ENCODE data around the gene PRSS35.
"Not testable (repeated sequence)": the region's sequence is repeated elsewhere in the genome, so short reads cannot be mapped to it uniquely, and the experiment has no call there.

The PRSS35 gene

DNA sequence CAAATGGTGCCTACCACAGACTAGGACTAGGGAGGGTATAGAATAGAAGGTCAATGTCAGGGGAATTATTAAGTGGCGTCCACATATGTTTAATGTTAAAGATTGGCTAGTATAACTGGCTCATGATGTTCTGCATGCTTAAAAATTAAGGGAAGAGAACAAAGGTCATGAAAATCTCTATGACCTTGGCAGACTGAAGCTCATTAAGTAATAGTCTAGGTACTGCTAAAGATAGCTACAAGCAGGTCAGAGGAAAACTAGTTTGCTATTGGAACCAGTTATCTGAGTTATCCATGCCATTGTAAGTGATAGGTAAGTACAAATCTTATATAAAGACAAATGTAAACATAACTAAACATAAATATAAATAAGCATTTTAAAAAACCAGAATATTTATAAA is 32.9 kb upstream of the PRSS35 start:
- no peak overlapping the region for H3K27ac ChIP-seq (ENCODE audit: low read length)
- H3K9me3 ChIP-seq (replicated peaks; ENCODE audit: insufficient read depth, low read length): no peaks in the 10 kb centered on the region
- no peaks in the 10 kb centered on the region for H3K79me2 ChIP-seq (ENCODE audit: low read length)
- no peaks in the 10 kb centered on the region for H3K36me3 ChIP-seq (replicated peaks; ENCODE audit: insufficient read depth, low read length)
- no peak overlapping the region for H2AFZ ChIP-seq (ENCODE audit: low read length)
- H3K4me3 ChIP-seq (ENCODE audit: low read length): no peak overlapping the region
- no peaks in the 10 kb centered on the region for H3K27me3 ChIP-seq (replicated peaks; ENCODE audit: insufficient read depth, low read length)
- no peaks in the 10 kb centered on the region for H3K4me1 ChIP-seq (ENCODE audit: low read length)
- H4K20me1 ChIP-seq (ENCODE audit: insufficient read depth, low read length): no peaks in the 10 kb centered on the region
- TF ChIP-seq, protein P1, sequence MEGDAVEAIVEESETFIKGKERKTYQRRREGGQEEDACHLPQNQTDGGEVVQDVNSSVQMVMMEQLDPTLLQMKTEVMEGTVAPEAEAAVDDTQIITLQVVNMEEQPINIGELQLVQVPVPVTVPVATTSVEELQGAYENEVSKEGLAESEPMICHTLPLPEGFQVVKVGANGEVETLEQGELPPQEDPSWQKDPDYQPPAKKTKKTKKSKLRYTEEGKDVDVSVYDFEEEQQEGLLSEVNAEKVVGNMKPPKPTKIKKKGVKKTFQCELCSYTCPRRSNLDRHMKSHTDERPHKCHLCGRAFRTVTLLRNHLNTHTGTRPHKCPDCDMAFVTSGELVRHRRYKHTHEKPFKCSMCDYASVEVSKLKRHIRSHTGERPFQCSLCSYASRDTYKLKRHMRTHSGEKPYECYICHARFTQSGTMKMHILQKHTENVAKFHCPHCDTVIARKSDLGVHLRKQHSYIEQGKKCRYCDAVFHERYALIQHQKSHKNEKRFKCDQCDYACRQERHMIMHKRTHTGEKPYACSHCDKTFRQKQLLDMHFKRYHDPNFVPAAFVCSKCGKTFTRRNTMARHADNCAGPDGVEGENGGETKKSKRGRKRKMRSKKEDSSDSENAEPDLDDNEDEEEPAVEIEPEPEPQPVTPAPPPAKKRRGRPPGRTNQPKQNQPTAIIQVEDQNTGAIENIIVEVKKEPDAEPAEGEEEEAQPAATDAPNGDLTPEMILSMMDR (IDR thresholded peaks at IDR 0.05; ENCODE audit: low read length): no peak
- TF ChIP-seq EZH2phosphoT487 (IDR thresholded peaks at IDR 0.05; ENCODE audit: low read length) (no peak), EZH2 (optimal IDR thresholded peaks at IDR 0.05; ENCODE audit: low read depth, low read length) (no peak)
- no peaks in the 10 kb centered on the region for H3K9me2 ChIP-seq (replicated peaks; ENCODE audit: insufficient read depth, low read length)
- H3F3A ChIP-seq (ENCODE audit: insufficient read depth, low read length): no peaks in the 10 kb centered on the region
- no peak for DNase-seq
- no peak overlapping the region for H3K4me2 ChIP-seq (ENCODE audit: low read depth, low read length)
- no peak overlapping the region for H3K9ac ChIP-seq (ENCODE audit: low read length)

DNA sequence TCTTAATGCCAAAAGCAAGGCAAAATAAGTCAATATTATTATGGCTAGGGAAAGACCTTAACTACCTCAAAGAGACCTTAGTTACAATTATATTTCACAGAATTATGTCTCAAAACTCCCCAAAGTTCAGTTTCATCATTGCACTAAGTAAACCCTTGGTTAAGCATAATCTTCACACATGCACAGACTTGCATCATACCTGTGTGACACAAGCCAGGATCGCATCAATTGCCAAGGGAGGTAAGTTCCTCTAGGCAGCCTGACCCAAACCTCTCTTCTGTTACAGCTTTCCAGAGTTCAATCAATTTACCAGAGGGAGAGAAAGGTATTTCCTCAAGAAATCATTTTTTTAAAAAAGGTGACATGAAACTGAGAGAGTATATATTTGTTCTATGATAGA is 31.9 kb upstream of the PRSS35 start:
- Histone ChIP-seq H3K4me3 (ENCODE audit: low read length) (no peak overlapping the region), H3K9ac (ENCODE audit: low read length) (no peak overlapping the region), H3F3A (ENCODE audit: insufficient read depth, low read length) (no peaks in the 10 kb centered on the region), H4K20me1 (ENCODE audit: insufficient read depth, low read length) (no peaks in the 10 kb centered on the region), H3K27me3 (replicated peaks; ENCODE audit: insufficient read depth, low read length) (no peaks in the 10 kb centered on the region), H3K9me2 (replicated peaks; ENCODE audit: insufficient read depth, low read length) (no peaks in the 10 kb centered on the region), H3K9me3 (replicated peaks; ENCODE audit: insufficient read depth, low read length) (no peaks in the 10 kb centered on the region), H3K27ac (ENCODE audit: low read length) (no peak overlapping the region), H3K4me1 (ENCODE audit: low read length) (no peaks in the 10 kb centered on the region), H3K36me3 (replicated peaks; ENCODE audit: insufficient read depth, low read length) (no peaks in the 10 kb centered on the region), H2AFZ (ENCODE audit: low read length) (no peak overlapping the region), H3K79me2 (ENCODE audit: low read length) (no peaks in the 10 kb centered on the region), H3K4me2 (ENCODE audit: low read depth, low read length) (no peak overlapping the region)
- no peak for TF ChIP-seq EZH2phosphoT487 (IDR thresholded peaks at IDR 0.05; ENCODE audit: low read length)
- no peak for TF ChIP-seq EZH2 (optimal IDR thresholded peaks at IDR 0.05; ENCODE audit: low read depth, low read length)
- TF ChIP-seq, protein P1 (IDR thresholded peaks at IDR 0.05; ENCODE audit: low read length): no peak
- DNase-seq: no peak

DNA sequence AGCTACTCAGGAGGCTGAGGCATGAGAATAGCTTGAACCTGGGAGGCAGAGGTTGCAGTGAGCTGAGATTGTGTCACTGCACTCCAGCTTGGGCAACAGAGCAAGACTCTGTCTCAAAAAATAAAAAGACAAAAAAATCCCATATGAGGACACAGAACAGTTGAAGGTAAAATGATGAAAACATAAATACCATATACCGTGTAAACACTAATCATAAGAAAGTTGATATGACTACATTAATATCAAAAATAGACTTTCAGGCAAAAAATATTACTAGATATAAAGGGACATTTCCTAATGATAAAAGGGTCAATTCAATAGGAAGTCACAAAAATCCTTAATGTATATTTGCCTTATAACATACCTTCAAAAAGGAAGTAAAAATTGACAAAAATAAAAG is 30.4 kb upstream of the PRSS35 start:
- not testable (repeated sequence) for H3K4me1 ChIP-seq (ENCODE audit: low read length); H3K9me3 ChIP-seq (replicated peaks; ENCODE audit: insufficient read depth, low read length); DNase-seq; H3K27me3 ChIP-seq (replicated peaks; ENCODE audit: insufficient read depth, low read length); H2AFZ ChIP-seq (ENCODE audit: low read length); H3K36me3 ChIP-seq (replicated peaks; ENCODE audit: insufficient read depth, low read length); H3K9me2 ChIP-seq (replicated peaks; ENCODE audit: insufficient read depth, low read length); H3K4me2 ChIP-seq (ENCODE audit: low read depth, low read length); H3K27ac ChIP-seq (ENCODE audit: low read length); H3F3A ChIP-seq (ENCODE audit: insufficient read depth, low read length); H4K20me1 ChIP-seq (ENCODE audit: insufficient read depth, low read length); H3K4me3 ChIP-seq (ENCODE audit: low read length); H3K79me2 ChIP-seq (ENCODE audit: low read length); H3K9ac ChIP-seq (ENCODE audit: low read length)

DNA sequence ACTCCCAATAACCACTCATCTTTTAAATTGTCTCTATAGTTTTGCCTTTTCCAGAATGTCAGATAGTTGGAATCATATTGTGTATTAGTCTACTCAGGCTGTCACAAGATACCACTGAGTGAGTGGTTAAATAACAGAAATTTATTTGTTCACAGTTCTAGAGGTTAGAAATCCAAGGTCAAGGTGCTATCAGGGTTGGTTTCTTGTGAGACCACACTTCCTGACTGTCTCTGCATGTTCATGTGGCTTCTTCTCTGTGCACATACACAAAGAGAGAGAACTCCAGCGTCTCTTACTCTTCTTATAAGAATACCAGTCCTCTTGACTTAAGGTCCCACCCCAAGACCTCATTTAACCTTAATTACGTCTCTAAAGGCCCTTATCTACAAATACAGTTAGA is 23.9 kb upstream of the PRSS35 start:
- Histone ChIP-seq H3F3A (ENCODE audit: insufficient read depth, low read length) (no peaks in the 10 kb centered on the region), H3K9me3 (replicated peaks; ENCODE audit: insufficient read depth, low read length) (no peaks in the 10 kb centered on the region), H3K36me3 (replicated peaks; ENCODE audit: insufficient read depth, low read length) (no peaks in the 10 kb centered on the region)

More for the DNA sequence above, 23.9 kb upstream of the PRSS35 start:
- Histone ChIP-seq H2AFZ (ENCODE audit: low read length) (no peak overlapping the region), H3K9me2 (replicated peaks; ENCODE audit: insufficient read depth, low read length) (no peaks in the 10 kb centered on the region), H3K27ac (ENCODE audit: low read length) (no peak overlapping the region), H3K4me2 (ENCODE audit: low read depth, low read length) (no peak overlapping the region), H3K9ac (ENCODE audit: low read length) (no peak overlapping the region), H3K79me2 (ENCODE audit: low read length) (no peaks in the 10 kb centered on the region), H3K4me1 (ENCODE audit: low read length) (no peaks in the 10 kb centered on the region), H4K20me1 (ENCODE audit: insufficient read depth, low read length) (no peaks in the 10 kb centered on the region), H3K4me3 (ENCODE audit: low read length) (no peak overlapping the region), H3K27me3 (replicated peaks; ENCODE audit: insufficient read depth, low read length) (no peaks in the 10 kb centered on the region)
- TF ChIP-seq EZH2phosphoT487 (IDR thresholded peaks at IDR 0.05; ENCODE audit: low read length) (no peak), EZH2 (optimal IDR thresholded peaks at IDR 0.05; ENCODE audit: low read depth, low read length) (no peak)
- TF ChIP-seq, protein P1 (IDR thresholded peaks at IDR 0.05; ENCODE audit: low read length): no peak
- DNase-seq: no peak
